Upper lobe of left lung (tissue), 4 donors: ENCODE measurements around the gene INPP5J.
"Not testable (repeated sequence)": the region's sequence is repeated elsewhere in the genome, so short reads cannot be mapped to it uniquely, and the experiment has no call there.

ENCODE experiments used
- POLR2A ChIP-seq, 4 donors: fragments of 450-650 bp; IDR thresholded peaks; one replicate each; pipeline ENCODE4 v1.5.1; 2016 to 2017; ENCODE audit warnings: antibody characterized with exemption in 4 of 4, mild to moderate bottlenecking in 2 of 4
- POLR2AphosphoS5 ChIP-seq, 2 donors: sonication (generic); formaldehyde crosslinking; IDR thresholded peaks; one replicate each; pipeline ENCODE4 v1.5.1; 2017; ENCODE audit warnings: antibody characterized with exemption in 2 of 2
- TF ChIP-seq, protein P1 (sequence below), 6 experiments: fragments of 450-650 bp in 4 of 6; fragments of 200-600 bp in 2 of 6; sonication (generic) in 2 of 6; IDR thresholded peaks; one replicate each; pipeline ENCODE4 v1.5.1; 2016 to 2019; ENCODE audit warnings: antibody characterized with exemption in 6 of 6

DNA sequence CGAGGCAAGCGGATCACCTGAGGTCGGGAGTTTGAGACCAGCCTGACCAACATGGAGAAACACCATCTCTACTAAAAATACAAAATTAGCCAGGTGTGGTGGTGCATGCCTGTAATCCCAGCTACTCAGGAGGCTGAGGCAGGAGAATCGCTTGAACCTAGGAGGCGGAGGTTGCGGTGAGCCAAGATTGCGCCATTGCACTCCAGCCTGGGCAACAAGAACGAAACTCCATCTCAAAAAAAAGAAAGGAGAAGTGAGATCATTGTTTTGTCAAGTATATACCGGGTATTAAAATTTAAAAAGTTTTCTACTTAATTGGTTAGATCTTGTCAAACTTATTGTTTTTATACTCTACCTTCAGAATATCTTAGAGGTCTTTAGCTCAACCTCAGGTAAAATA is 49.0 kb downstream of the INPP5J start:
- TF ChIP-seq POLR2AphosphoS5, POLR2A (IDR thresholded peaks at IDR 0.05): not testable (repeated sequence)
- TF ChIP-seq, protein P1, sequence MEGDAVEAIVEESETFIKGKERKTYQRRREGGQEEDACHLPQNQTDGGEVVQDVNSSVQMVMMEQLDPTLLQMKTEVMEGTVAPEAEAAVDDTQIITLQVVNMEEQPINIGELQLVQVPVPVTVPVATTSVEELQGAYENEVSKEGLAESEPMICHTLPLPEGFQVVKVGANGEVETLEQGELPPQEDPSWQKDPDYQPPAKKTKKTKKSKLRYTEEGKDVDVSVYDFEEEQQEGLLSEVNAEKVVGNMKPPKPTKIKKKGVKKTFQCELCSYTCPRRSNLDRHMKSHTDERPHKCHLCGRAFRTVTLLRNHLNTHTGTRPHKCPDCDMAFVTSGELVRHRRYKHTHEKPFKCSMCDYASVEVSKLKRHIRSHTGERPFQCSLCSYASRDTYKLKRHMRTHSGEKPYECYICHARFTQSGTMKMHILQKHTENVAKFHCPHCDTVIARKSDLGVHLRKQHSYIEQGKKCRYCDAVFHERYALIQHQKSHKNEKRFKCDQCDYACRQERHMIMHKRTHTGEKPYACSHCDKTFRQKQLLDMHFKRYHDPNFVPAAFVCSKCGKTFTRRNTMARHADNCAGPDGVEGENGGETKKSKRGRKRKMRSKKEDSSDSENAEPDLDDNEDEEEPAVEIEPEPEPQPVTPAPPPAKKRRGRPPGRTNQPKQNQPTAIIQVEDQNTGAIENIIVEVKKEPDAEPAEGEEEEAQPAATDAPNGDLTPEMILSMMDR (IDR thresholded peaks at IDR 0.05) = not testable (repeated sequence)
